Regular cardiac myocyte (primary cell): ENCODE data around the gene TFAP2A. TPM values are rescaled to one million over a fixed set of nuclear protein-coding genes. Genes with fewer than 3 reads are reported as not detected.

ENCODE experiments used
- total RNA-seq: library from RNA; depleted of rRNA; stranded (reverse); fragments of >200 nt; gene quantifications from 2 replicates; pipeline ENCODE4 v1.2.3, GENCODE V29; 2014

The TFAP2A gene
- 0.85 TPM in 1 of 2 replicates, not detected in the other for total RNA-seq

GRCh38 chr6:10414756-10415616 is at the start of gene TFAP2A:
TSS of gene TFAP2A (minus strand) at chr6:10415074. CDS start at chr6:10414991, 83 bp downstream.

Other genes with a start within 250 kb of the TFAP2A start
- 0.19 and 1.4 TPM in 2 replicates for gene GCNT2, start 106.3 kb upstream of the TFAP2A start, total RNA-seq